IMR-90 (cell line): ENCODE data around the gene SRPK2. TPM values are rescaled to one million over a fixed set of nuclear protein-coding genes. Genes with fewer than 3 reads are reported as not detected.

ENCODE experiments used
- ATAC-seq: fragments of 200-7000 bp; cut with Tn5 transposase; 2 replicates; pipeline ENCODE4 v1.9.1; 2020; ENCODE audit warnings: low read depth, mild to moderate bottlenecking, moderate library complexity
- BruUV-seq: library from RNA; stranded (reverse); fragments of 400-500 nt; replicated peaks from 2 replicates; lab custom pipeline; 2021; lab: Mats Ljungman, UMichigan
- CTCF ChIA-PET: fragments of 300-600 bp; formaldehyde crosslinking; extraction: SDS; loops from one replicate; lab custom pipeline; 2021; ENCODE audit warnings: antibody characterized with exemption; lab: Yijun Ruan, JAX
- POLR2A ChIA-PET: fragments of 300-600 bp; sonication (Branson Sonifier 250); formaldehyde crosslinking; loops from one replicate; lab custom pipeline; 2022; ENCODE audit warnings: antibody characterized with exemption; ENCODE audit not compliant: unreplicated experiment; lab: Charles Lee
- DNase-seq: peaks from one replicate; pipeline ENCODE4 v3.0.0; 2013
- H2AFZ ChIP-seq: replicated peaks from 2 replicates; pipeline ENCODE3; 2013; ENCODE audit warnings: low read length, mild to moderate bottlenecking; ENCODE audit not compliant: poor library complexity
- H2AK5ac ChIP-seq: 2 replicates; pipeline ENCODE4 v1.6.1; 2013; ENCODE audit warnings: low read depth, low read length, inconsistent platforms
- H2AK9ac ChIP-seq: replicated peaks from 2 replicates; pipeline ENCODE3; 2013; ENCODE audit warnings: mild to moderate bottlenecking, low read depth, low read length, moderate library complexity; ENCODE audit not compliant: poor library complexity
- H2BK120ac ChIP-seq: 2 replicates; pipeline ENCODE4 v1.6.1; 2013; ENCODE audit warnings: low read depth, low read length, inconsistent platforms
- H2BK15ac ChIP-seq: 3 replicates; pipeline ENCODE4 v1.6.1; 2013; ENCODE audit warnings: low read depth, low read length, inconsistent platforms
- H2BK20ac ChIP-seq: 2 replicates; pipeline ENCODE4 v1.6.1; 2013; ENCODE audit warnings: low read depth, mild to moderate bottlenecking, inconsistent platforms, low read length, moderate library complexity
- H2BK5ac ChIP-seq: 2 replicates; pipeline ENCODE4 v1.6.1; 2013; ENCODE audit warnings: mild to moderate bottlenecking, low read depth, low read length, inconsistent platforms; ENCODE audit not compliant: poor library complexity, severe bottlenecking
- H3K14ac ChIP-seq: replicated peaks from 2 replicates; pipeline ENCODE4 v1.6.1; 2013; ENCODE audit warnings: low read depth, low read length, inconsistent platforms
- H3K18ac ChIP-seq: 2 replicates; pipeline ENCODE4 v1.6.1; 2013; ENCODE audit warnings: low read depth, low read length, control low read depth
- H3K23ac ChIP-seq: 2 replicates; pipeline ENCODE4 v1.6.1; 2013; ENCODE audit warnings: low read depth, low read length, inconsistent platforms
- H3K27ac ChIP-seq: 2 replicates; pipeline ENCODE4 v1.5.1; 2013; ENCODE audit warnings: mild to moderate bottlenecking, control low read depth, low read length; ENCODE audit not compliant: insufficient read depth
- H3K27me3 ChIP-seq: 2 replicates; pipeline ENCODE4 v1.6.1; 2013; ENCODE audit warnings: low read length; ENCODE audit not compliant: control insufficient read depth, insufficient read depth
- H3K36me3 ChIP-seq: 2 replicates; pipeline ENCODE4 v1.6.1; 2013; ENCODE audit warnings: low read length, mixed read lengths; ENCODE audit not compliant: control insufficient read depth, insufficient read depth
- H3K4ac ChIP-seq: 2 replicates; pipeline ENCODE4 v1.6.1; 2013; ENCODE audit warnings: low read depth, low read length, inconsistent platforms
- H3K4me1 ChIP-seq: 2 replicates; pipeline ENCODE4 v1.6.1; 2013; ENCODE audit warnings: low read length, mixed read lengths; ENCODE audit not compliant: control insufficient read depth, insufficient read depth
- H3K4me2 ChIP-seq: 2 replicates; pipeline ENCODE4 v1.6.1; 2013; ENCODE audit warnings: low read depth, mild to moderate bottlenecking, control low read depth, low read length, moderate library complexity
- H3K4me3 ChIP-seq: 2 replicates; pipeline ENCODE4 v1.5.1; 2013; ENCODE audit warnings: low read depth, mild to moderate bottlenecking, control low read depth, low read length, moderate library complexity; ENCODE audit not compliant: insufficient read depth
- H3K56ac ChIP-seq: 2 replicates; pipeline ENCODE4 v1.6.1; 2013; ENCODE audit warnings: low read length, inconsistent platforms; ENCODE audit not compliant: insufficient read depth; ENCODE audit errors: extremely low read depth
- H3K79me1 ChIP-seq, 2 experiments: 2 replicates each; pipeline ENCODE4 v1.6.1; 2013; ENCODE audit warnings: low read length in 2 of 2, inconsistent platforms in 1 of 2, low read depth in 1 of 2
- H3K9ac ChIP-seq: 2 replicates; pipeline ENCODE4 v1.6.1; 2013; ENCODE audit warnings: low read depth, low read length, control low read depth
- H3K9me1 ChIP-seq: 2 replicates; pipeline ENCODE4 v1.6.1; 2013; ENCODE audit warnings: low read length, inconsistent platforms; ENCODE audit not compliant: insufficient read depth
- H3K9me3 ChIP-seq: 2 replicates; pipeline ENCODE4 v1.6.1; 2013; ENCODE audit warnings: low read length; ENCODE audit not compliant: control insufficient read depth, insufficient read depth
- H4K20me1 ChIP-seq: 2 replicates; pipeline ENCODE4 v1.6.1; 2013; ENCODE audit warnings: low read length, inconsistent platforms; ENCODE audit not compliant: insufficient read depth
- H4K5ac ChIP-seq: 2 replicates; pipeline ENCODE4 v1.6.1; 2013; ENCODE audit warnings: mild to moderate bottlenecking, low read depth, low read length, control low read depth
- H4K8ac ChIP-seq, 2 experiments: 2 replicates each; pipeline ENCODE4 v1.6.1; 2013; ENCODE audit warnings: low read depth in 2 of 2, low read length in 2 of 2, control low read depth in 1 of 2, inconsistent platforms in 1 of 2
- H4K91ac ChIP-seq: 2 replicates; pipeline ENCODE4 v1.6.1; 2013; ENCODE audit warnings: low read depth, low read length, inconsistent platforms; ENCODE audit not compliant: insufficient read depth
- BHLHE40 ChIP-seq: fragments of 150-350 bp; IDR thresholded peaks from 2 replicates; pipeline ENCODE4 v1.6.1; 2016; ENCODE audit warnings: mild to moderate bottlenecking, low read depth, low read length
- CEBPB ChIP-seq: IDR thresholded peaks from 2 replicates; pipeline ENCODE4 v1.6.1; 2012; ENCODE audit warnings: low read depth, low read length, improper control_type of control experiment
- CHD1 ChIP-seq: IDR thresholded peaks from 2 replicates; pipeline ENCODE4 v1.6.1; 2012; ENCODE audit warnings: low read depth, low read length, improper control_type of control experiment
- FOS ChIP-seq: fragments of 150-350 bp; IDR thresholded peaks from 2 replicates; pipeline ENCODE4 v1.6.1; 2016; ENCODE audit warnings: low read depth, low read length
- MAFK ChIP-seq: IDR thresholded peaks from 2 replicates; pipeline ENCODE4 v1.6.1; 2012; ENCODE audit warnings: low read depth, low read length, improper control_type of control experiment
- MAZ ChIP-seq: IDR thresholded peaks from 2 replicates; pipeline ENCODE4 v1.6.1; 2012; ENCODE audit warnings: low read depth, mild to moderate bottlenecking, low read length, improper control_type of control experiment, moderate library complexity, borderline replicate concordance
- MXI1 ChIP-seq: IDR thresholded peaks from 2 replicates; pipeline ENCODE4 v1.6.1; 2012; ENCODE audit warnings: low read depth, mild to moderate bottlenecking, low read length, moderate library complexity, borderline replicate concordance
- NFE2L2 ChIP-seq: fragments of 150-350 bp; IDR thresholded peaks from 2 replicates; pipeline ENCODE4 v1.6.1; 2016; ENCODE audit warnings: low read depth, mild to moderate bottlenecking, low read length
- RCOR1 ChIP-seq: IDR thresholded peaks from 2 replicates; pipeline ENCODE4 v1.6.1; 2012; ENCODE audit warnings: mild to moderate bottlenecking, low read length, improper control_type of control experiment; ENCODE audit not compliant: insufficient replicate concordance
- RFX5 ChIP-seq: IDR thresholded peaks from 2 replicates; pipeline ENCODE4 v1.8.0; 2012; ENCODE audit warnings: low read depth, mild to moderate bottlenecking, low read length, moderate library complexity
- SMC3 ChIP-seq: fragments of 150-350 bp; IDR thresholded peaks from 2 replicates; pipeline ENCODE4 v1.6.1; 2016; ENCODE audit warnings: low read depth, mild to moderate bottlenecking, antibody characterized with exemption, low read length, moderate library complexity
- WGBS, 2 experiments: methylation state at CpG; one replicate each; pipeline versions ENCODE4 v1.1.5 to v1.1.7; 2013; ENCODE audit warnings: missing lambda C conversion rate in 2 of 2; ENCODE audit not compliant: insufficient read length in 1 of 2; ENCODE audit errors: extremely low coverage in 2 of 2; 5-methylcytosine and 5-hydroxymethylcytosine counted together
- dilution Hi-C: fragments of 300-500 bp; cut with HindIII; formaldehyde crosslinking; loops from one replicate; pipeline ENCODE4 v1.14.3; 2018; ENCODE audit warnings: low sequenced_read_pairs; ENCODE audit not compliant: unreplicated experiment
- in situ Hi-C: fragments of 300-500 bp; cut with MboI; formaldehyde crosslinking; loops from 3 replicates; pipeline ENCODE4 v1.14.3; 2019; ENCODE audit warnings: low sequenced_read_pairs, inconsistent platforms, mixed read lengths
- intact Hi-C: fragments of 100-400 bp; cut with micrococcal nuclease; formaldehyde crosslinking; loops from 2 replicates; pipeline ENCODE4 v1.10.0; 2022
- polyA plus RNA-seq, 3 experiments: library from polyadenylated mRNA; depleted of rRNA; stranded (reverse); fragments of >200 nt; gene quantifications; 2 replicates each; pipeline ENCODE4 v1.2.3, GENCODE V29; 2012; ENCODE audit warnings: low replicate concordance in 1 of 3
- total RNA-seq: library from RNA; depleted of rRNA; stranded (reverse); fragments of >200 nt; gene quantifications from 2 replicates; pipeline ENCODE4 v1.2.3, GENCODE V29; 2012
- TF ChIP-seq, protein P1 (sequence below): fragments of 150-350 bp; IDR thresholded peaks from 2 replicates; pipeline ENCODE4 v1.6.1; 2016; ENCODE audit warnings: low read depth, mild to moderate bottlenecking, low read length, moderate library complexity, borderline replicate concordance
- TF ChIP-seq, protein P2 (sequence below): conservative IDR thresholded peaks from 2 replicates; pipeline ENCODE4 v1.5.1; 2012; ENCODE audit warnings: mild to moderate bottlenecking, low read depth, low read length, improper control_type of control experiment

SRPK2 gene
- total and polyA plus RNA-seq, 2 of the 4 experiments (the other 2 are of a cell fraction), result 13.2 to 33.0 TPM

DNA sequence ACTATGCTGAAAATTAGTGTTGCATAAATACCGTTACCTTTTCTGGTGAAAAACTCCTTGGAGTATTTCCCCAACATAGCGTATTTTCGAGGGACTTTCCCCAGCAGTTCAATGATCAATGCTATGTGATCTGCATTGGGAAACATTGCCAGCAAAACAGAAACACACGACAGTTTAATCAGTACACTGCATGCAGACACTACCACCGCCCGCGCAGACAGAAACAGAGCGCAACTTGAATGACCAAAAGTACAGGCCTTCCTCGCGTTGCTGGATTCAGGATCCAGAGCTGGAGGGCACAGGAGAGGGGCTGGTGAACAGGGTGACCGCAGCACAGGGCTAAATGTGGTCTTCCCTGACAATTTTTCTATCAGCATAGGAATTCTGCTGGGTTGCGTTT is 263.0 kb downstream of the SRPK2 start:
- Histone ChIP-seq H2BK15ac (no peak overlapping the region), H3K9me3 (no peaks in the 10 kb centered on the region), H3K9me1 (peaks cover 5% of the 10 kb centered on the region; the same call in 1 of the 2 replicates), H2AK9ac (no peak overlapping the region), H4K20me1 (peaks cover 17% of the 10 kb centered on the region; the same call in 1 of the 2 replicates), H2BK5ac (no peak overlapping the region), H2AK5ac (no peak overlapping the region), H3K36me3 (peaks cover 17% of the 10 kb centered on the region), H3K9ac (no peak overlapping the region), H3K4me1 (no peaks in the 10 kb centered on the region; the same call in 1 of the 2 replicates), H3K4me3 (no peak overlapping the region), H3K4me2 (no peak overlapping the region), H3K18ac (no peak overlapping the region), H2BK120ac (no peak overlapping the region), H3K23ac (no peak overlapping the region), H3K27me3 (no peaks in the 10 kb centered on the region), H2AFZ (no peak overlapping the region), H4K5ac (no peak overlapping the region), H3K56ac (no peak overlapping the region), H2BK20ac (no peak overlapping the region), H3K27ac (no peak overlapping the region), H3K14ac (no peak overlapping the region), H4K8ac (no peak overlapping the region), H3K4ac (no peak overlapping the region), H4K91ac (no peak overlapping the region), H3K79me1 (peaks cover 15 to 28% of the 10 kb centered on the region in 2 experiments; a peak in 3 of 4 replicates)
- dilution Hi-C loops, result no loop called here
- DNase-seq, result no peak
- no peak for ATAC-seq
- CTCF ChIA-PET, result interaction anchor here (1.4 kb wide), 1 partner anchor 11 kb away, joined by 3 read pairs; no protein-coding TSS in a partner anchor
- no TSS peak for BruUV-seq
- intact Hi-C loops, result loop anchor here (2.0 kb wide), 1 partner anchor 19 kb away; no protein-coding TSS in a partner anchor
- 100% methylated on average over 6 of the region's 12 CpGs; no CpG with 5 or more reads in 1 of the 2 experiments for WGBS, 2 experiments
- TF ChIP-seq CHD1 (no peak), NFE2L2 (no peak), MXI1 (no peak), RCOR1 (no peak), MAFK (no peak), BHLHE40 (no peak), FOS (no peak), MAZ (no peak), RFX5 (no peak), CEBPB (no peak), SMC3 (no peak)
- TF ChIP-seq, protein P1, sequence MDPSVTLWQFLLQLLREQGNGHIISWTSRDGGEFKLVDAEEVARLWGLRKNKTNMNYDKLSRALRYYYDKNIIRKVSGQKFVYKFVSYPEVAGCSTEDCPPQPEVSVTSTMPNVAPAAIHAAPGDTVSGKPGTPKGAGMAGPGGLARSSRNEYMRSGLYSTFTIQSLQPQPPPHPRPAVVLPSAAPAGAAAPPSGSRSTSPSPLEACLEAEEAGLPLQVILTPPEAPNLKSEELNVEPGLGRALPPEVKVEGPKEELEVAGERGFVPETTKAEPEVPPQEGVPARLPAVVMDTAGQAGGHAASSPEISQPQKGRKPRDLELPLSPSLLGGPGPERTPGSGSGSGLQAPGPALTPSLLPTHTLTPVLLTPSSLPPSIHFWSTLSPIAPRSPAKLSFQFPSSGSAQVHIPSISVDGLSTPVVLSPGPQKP, result no peak
- TF ChIP-seq, protein P2, sequence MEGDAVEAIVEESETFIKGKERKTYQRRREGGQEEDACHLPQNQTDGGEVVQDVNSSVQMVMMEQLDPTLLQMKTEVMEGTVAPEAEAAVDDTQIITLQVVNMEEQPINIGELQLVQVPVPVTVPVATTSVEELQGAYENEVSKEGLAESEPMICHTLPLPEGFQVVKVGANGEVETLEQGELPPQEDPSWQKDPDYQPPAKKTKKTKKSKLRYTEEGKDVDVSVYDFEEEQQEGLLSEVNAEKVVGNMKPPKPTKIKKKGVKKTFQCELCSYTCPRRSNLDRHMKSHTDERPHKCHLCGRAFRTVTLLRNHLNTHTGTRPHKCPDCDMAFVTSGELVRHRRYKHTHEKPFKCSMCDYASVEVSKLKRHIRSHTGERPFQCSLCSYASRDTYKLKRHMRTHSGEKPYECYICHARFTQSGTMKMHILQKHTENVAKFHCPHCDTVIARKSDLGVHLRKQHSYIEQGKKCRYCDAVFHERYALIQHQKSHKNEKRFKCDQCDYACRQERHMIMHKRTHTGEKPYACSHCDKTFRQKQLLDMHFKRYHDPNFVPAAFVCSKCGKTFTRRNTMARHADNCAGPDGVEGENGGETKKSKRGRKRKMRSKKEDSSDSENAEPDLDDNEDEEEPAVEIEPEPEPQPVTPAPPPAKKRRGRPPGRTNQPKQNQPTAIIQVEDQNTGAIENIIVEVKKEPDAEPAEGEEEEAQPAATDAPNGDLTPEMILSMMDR, result no peak
- in situ Hi-C loops, result loop anchor here (25.0 kb wide), 1 partner anchor 212 kb away; no protein-coding TSS in a partner anchor
- POLR2A ChIA-PET, result no interaction called here
